ENCODE results near the gene PLAC8L1. TPM values are rescaled to one million over a fixed set of nuclear protein-coding genes. Genes with fewer than 3 reads are reported as not detected.

The PLAC8L1 gene
- total RNA-seq, 1 donor from 2014 or later, result not detected

GRCh38 chr5:146069780-146070099 is 35.6 kb downstream of the PLAC8L1 start:
- H3K9me3 ChIP-seq, result no peaks in the 10 kb centered on the region
- H3K27ac ChIP-seq, result no peak overlapping the region
- intact Hi-C loops (cut with DNase I), result no loop called here
- no peaks in the 10 kb centered on the region for H3K36me3 ChIP-seq
- H3K27me3 ChIP-seq, result no peaks in the 10 kb centered on the region
- no peaks in the 10 kb centered on the region for H3K4me1 ChIP-seq
- no peak for DNase-seq (ENCODE audit: extremely low spot score in 2 of 2)
- no peak overlapping the region for H3K4me3 ChIP-seq
- TF ChIP-seq POLR2A (IDR thresholded peaks at IDR 0.05), result no peak
- TF ChIP-seq POLR2AphosphoS5 (IDR thresholded peaks at IDR 0.05; ENCODE audit: insufficient read depth in 1 of 2, low read depth in 1 of 2), result no peak
- TF ChIP-seq, protein P1, sequence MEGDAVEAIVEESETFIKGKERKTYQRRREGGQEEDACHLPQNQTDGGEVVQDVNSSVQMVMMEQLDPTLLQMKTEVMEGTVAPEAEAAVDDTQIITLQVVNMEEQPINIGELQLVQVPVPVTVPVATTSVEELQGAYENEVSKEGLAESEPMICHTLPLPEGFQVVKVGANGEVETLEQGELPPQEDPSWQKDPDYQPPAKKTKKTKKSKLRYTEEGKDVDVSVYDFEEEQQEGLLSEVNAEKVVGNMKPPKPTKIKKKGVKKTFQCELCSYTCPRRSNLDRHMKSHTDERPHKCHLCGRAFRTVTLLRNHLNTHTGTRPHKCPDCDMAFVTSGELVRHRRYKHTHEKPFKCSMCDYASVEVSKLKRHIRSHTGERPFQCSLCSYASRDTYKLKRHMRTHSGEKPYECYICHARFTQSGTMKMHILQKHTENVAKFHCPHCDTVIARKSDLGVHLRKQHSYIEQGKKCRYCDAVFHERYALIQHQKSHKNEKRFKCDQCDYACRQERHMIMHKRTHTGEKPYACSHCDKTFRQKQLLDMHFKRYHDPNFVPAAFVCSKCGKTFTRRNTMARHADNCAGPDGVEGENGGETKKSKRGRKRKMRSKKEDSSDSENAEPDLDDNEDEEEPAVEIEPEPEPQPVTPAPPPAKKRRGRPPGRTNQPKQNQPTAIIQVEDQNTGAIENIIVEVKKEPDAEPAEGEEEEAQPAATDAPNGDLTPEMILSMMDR (IDR thresholded peaks at IDR 0.05), result no peak

DNA sequence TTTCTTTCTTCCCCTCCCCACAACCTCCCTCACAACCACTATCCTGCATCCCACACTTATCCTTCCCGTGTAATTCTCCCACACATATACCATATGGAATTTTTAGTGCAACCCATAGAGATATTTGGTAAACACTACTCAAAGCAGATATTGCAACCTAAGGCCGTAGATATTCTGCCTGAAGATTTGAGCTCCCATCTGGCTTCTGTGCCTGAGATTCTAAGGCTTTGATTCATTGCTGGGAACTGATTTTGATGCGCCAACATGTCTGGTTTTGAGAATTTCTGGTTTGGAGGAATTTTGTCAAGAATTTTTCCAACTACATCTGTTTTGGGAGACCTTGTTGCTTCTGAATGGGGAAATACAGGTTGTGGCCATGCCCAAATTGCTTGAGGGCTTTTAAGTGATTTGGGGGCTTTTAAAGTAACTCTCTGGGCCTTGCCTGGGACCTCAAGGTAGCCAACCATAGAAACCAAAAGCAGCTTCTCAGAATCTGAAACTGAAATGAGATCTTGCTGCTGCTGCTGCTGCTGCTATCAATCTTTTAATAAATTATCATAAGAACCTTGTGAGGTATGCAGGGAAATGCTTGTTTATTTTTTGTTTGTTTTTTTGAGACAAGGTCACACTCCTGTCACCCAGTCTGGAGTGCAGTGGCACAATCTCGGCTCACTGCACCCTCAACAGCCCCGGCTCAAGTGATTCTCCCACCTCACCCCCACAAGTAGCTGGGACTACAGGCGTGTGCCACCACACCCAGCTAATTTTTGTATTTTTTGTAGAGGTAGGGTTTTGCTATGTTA is 36.2 kb downstream of the PLAC8L1 start:
- Histone ChIP-seq H3K4me1 (no peaks in the 10 kb centered on the region), H3K36me3 (no peaks in the 10 kb centered on the region), H3K4me3 (no peak overlapping the region), H3K27ac (no peak overlapping the region), H3K27me3 (no peaks in the 10 kb centered on the region), H3K9me3 (no peaks in the 10 kb centered on the region)
- intact Hi-C loops (cut with DNase I), result no loop called here
- TF ChIP-seq, protein P1 (IDR thresholded peaks at IDR 0.05), result no peak
- TF ChIP-seq POLR2A (IDR thresholded peaks at IDR 0.05), result no peak
- no peak for TF ChIP-seq POLR2AphosphoS5 (IDR thresholded peaks at IDR 0.05; ENCODE audit: insufficient read depth in 1 of 2, low read depth in 1 of 2)
- no peak for DNase-seq (ENCODE audit: extremely low spot score in 2 of 2)

- TF ChIP-seq, protein P1 (IDR thresholded peaks at IDR 0.05), result no peak
- TF ChIP-seq POLR2A (IDR thresholded peaks at IDR 0.05) (no peak), POLR2AphosphoS5 (IDR thresholded peaks at IDR 0.05; ENCODE audit: insufficient read depth in 1 of 2, low read depth in 1 of 2) (no peak)
- no peak overlapping the region for H3K27ac ChIP-seq
- no peak for DNase-seq (ENCODE audit: extremely low spot score in 2 of 2)
- no peaks in the 10 kb centered on the region for H3K4me1 ChIP-seq
- H3K4me3 ChIP-seq, result no peak overlapping the region
- intact Hi-C loops (cut with DNase I), result no loop called here
- H3K9me3 ChIP-seq, result no peaks in the 10 kb centered on the region
- no peaks in the 10 kb centered on the region for H3K36me3 ChIP-seq
- H3K27me3 ChIP-seq, result no peaks in the 10 kb centered on the region
Observed at GRCh38 chr5:146068206-146068605, 37.2 kb downstream of the PLAC8L1 start.

DNA sequence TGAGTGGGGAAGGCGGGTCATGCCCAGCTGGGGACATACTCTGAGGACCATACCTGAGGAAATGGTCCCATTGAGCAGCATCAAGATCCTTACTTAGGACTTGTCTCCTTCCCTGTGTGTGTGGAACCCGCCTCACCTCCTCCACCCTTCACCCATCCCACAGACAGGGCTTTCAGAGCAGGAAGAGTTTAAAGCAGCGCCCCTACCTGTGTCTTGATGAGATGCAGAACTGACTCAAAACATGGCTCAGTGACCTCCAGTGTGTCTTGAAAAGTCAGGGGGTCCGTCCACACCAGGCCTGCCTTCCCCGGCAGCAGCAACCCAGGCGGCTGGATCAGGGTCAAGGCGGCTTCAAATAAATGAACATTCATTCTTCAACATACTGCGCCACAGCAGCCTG is 38.4 kb downstream of the PLAC8L1 start:
- no peak overlapping the region for H3K4me3 ChIP-seq
- no peak for DNase-seq (ENCODE audit: extremely low spot score in 2 of 2)
- TF ChIP-seq, protein P1 (IDR thresholded peaks at IDR 0.05), result no peak
- no peak for TF ChIP-seq POLR2A (IDR thresholded peaks at IDR 0.05)
- no peak for TF ChIP-seq POLR2AphosphoS5 (IDR thresholded peaks at IDR 0.05; ENCODE audit: insufficient read depth in 1 of 2, low read depth in 1 of 2)
- intact Hi-C loops (cut with DNase I), result no loop called here
- no peak overlapping the region for H3K27ac ChIP-seq
- H3K27me3 ChIP-seq, result no peaks in the 10 kb centered on the region
- H3K36me3 ChIP-seq, result no peaks in the 10 kb centered on the region
- no peaks in the 10 kb centered on the region for H3K9me3 ChIP-seq
- no peaks in the 10 kb centered on the region for H3K4me1 ChIP-seq

DNA sequence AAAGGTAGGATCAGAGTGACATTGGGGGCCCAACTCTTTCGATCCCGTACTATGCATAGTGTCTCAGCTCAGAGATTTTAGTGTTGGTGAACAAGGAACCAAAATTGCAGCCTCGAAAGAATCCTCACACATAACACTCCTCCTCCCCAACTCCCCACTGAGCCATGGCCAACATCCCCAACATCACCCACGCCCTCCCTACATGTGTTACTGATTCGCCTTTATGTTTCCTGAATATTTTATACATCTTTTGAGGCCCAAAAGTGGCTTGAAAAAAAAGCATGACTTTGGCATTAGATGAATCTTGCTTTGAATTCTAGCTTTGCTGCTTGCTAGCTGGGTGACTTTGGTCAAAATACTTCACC is 45.2 kb downstream of the PLAC8L1 start:
- Histone ChIP-seq H3K27me3 (no peaks in the 10 kb centered on the region), H3K36me3 (no peaks in the 10 kb centered on the region), H3K4me1 (no peaks in the 10 kb centered on the region), H3K27ac (no peak overlapping the region), H3K9me3 (no peaks in the 10 kb centered on the region), H3K4me3 (no peak overlapping the region)
- no peak for DNase-seq (ENCODE audit: extremely low spot score in 2 of 2)
- intact Hi-C loops (cut with DNase I), result no loop called here
- TF ChIP-seq POLR2A (IDR thresholded peaks at IDR 0.05) (no peak), POLR2AphosphoS5 (IDR thresholded peaks at IDR 0.05; ENCODE audit: insufficient read depth in 1 of 2, low read depth in 1 of 2) (no peak)
- TF ChIP-seq, protein P1 (IDR thresholded peaks at IDR 0.05), result no peak
